LNCaP clone FGC (cell line): ENCODE data around the gene EEIG1.
A peak's percentile ranks its signal among the peaks of the same experiment; 100 is the strongest.

ENCODE experiments used
- DNase-seq: peaks from one replicate; pipeline ENCODE4 v3.0.0-alpha.2; 2011; ENCODE audit warnings: low read depth
- H3K4me3 ChIP-seq: 2 replicates; pipeline ENCODE4 v1.5.1; 2011; ENCODE audit warnings: mild to moderate bottlenecking, low read depth, low read length, control low read depth
- CTCF ChIP-seq: IDR thresholded peaks from 2 replicates; pipeline ENCODE4 v1.5.1; 2012; ENCODE audit warnings: mild to moderate bottlenecking; ENCODE audit not compliant: control insufficient read depth, insufficient read depth; ENCODE audit errors: extremely low read depth

Gene EEIG1

GRCh38 chr9:127966416-127967150, 14.2 kb downstream of the EEIG1 start:
- DNase-seq = peak; percentile 92
- TF ChIP-seq CTCF = no peak
- H3K4me3 ChIP-seq = no peak overlapping the region

- H3K4me3 ChIP-seq = no peak overlapping the region; the same call in 1 of the 2 replicates
- DNase-seq = no peak
- TF ChIP-seq CTCF = no peak
Observed at GRCh38 chr9:127965953-127966352, 14.8 kb downstream of the EEIG1 start.

GRCh38 chr9:127963359-127964064, 17.3 kb downstream of the EEIG1 start:
- H3K4me3 ChIP-seq = no peak overlapping the region
- DNase-seq = no peak
- TF ChIP-seq CTCF = no peak

GRCh38 chr9:127963041-127963358, 17.8 kb downstream of the EEIG1 start:
- no peak overlapping the region for H3K4me3 ChIP-seq
- no peak for TF ChIP-seq CTCF
- no peak for DNase-seq

- H3K4me3 ChIP-seq = no peak overlapping the region
- DNase-seq = no peak
- no peak for TF ChIP-seq CTCF
Observed at GRCh38 chr9:127962278-127962677, 18.5 kb downstream of the EEIG1 start.

GRCh38 chr9:127961613-127962155, 19.1 kb downstream of the EEIG1 start:
- H3K4me3 ChIP-seq = no peak overlapping the region
- no peak for TF ChIP-seq CTCF
- no peak for DNase-seq
